PC-9 (cell line): ENCODE data around the gene AP2B1.

Experiments used
- CTCF ChIP-seq: fragments of 200-600 bp; sonication (generic); conservative IDR thresholded peaks from 2 replicates; pipeline ENCODE4 v1.6.1; 2017; ENCODE audit warnings: mixed run types, antibody characterized with exemption, mild to moderate bottlenecking, moderate library complexity
- EZH2 ChIP-seq: fragments of 200-600 bp; sonication (generic); IDR thresholded peaks from 2 replicates; pipeline ENCODE4 v1.8.0; 2017; ENCODE audit warnings: antibody characterized with exemption, low read depth

- TF ChIP-seq CTCF (no peak), EZH2 (no peak)
These were observed 187.4 kb downstream of the AP2B1 start for GRCh38 chr17:35774499-35774898.
